Measurements from ENCODE around the gene GNL3. TPM values are rescaled to one million over a fixed set of nuclear protein-coding genes. Genes with fewer than 3 reads are reported as not detected.

GNL3 gene
- total and polyA plus RNA-seq, 4 donors: 26.5 to 82.2 (median 41.8) TPM

DNA sequence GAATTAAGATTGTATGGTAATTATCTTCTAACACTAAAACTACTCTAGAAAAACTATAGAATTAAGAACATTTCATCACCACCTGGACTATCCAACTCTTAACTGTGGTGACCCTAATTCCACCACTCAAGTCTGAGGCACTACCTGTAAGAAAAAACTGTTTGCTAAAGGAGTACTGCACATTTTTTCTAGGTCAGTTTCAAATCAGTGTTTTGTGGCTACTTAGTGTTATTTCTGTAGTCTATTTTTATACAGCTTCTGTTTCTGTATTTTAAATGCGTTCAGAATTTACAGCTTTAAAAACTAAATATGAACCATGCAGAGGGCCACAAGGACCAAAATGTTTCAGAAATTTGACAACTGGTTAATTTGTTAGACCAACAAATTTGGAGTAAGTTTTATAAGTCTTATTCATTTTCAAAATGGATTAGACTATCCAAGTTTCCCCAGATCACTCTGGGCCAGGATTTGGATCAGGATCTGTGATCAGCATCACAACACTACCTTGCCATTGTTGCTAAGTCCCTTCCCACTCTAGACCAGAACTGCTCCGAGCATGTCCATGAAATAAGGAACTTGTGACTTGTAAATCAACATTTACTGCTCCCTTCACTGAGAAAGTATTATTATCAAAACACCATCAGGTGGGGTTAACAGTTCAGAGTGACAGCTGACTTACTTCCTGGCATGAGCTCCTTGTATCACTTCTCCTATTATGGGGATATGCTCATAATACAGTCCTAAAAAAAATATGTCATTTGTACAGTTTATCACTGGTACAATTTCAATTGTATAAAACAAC, 11.2 kb downstream of the GNL3 start:
- Histone ChIP-seq H3K4me1 (ENCODE audit: control insufficient read depth in 4 of 4, insufficient read depth in 4 of 4, low read length in 3 of 4) (peaks cover 0 to 2% (median 0%) of the 10 kb centered on the region in 4 donors), H3K9ac (ENCODE audit: low read depth in 1 of 2, low read length in 2 of 2) (no peak overlapping the region), H3K36me3 (ENCODE audit: control insufficient read depth in 4 of 4, insufficient read depth in 3 of 4, low read depth in 1 of 4, low read length in 3 of 4) (peaks cover 10 to 60% (median 56%) of the 10 kb centered on the region in 4 donors), H3K9me3 (ENCODE audit: control insufficient read depth in 4 of 4, low read length in 3 of 4) (no peaks in the 10 kb centered on the region), H3K4me3 (ENCODE audit: low read depth in 1 of 3, low read length in 3 of 3) (no peak overlapping the region), H3K27ac (ENCODE audit: low read depth in 1 of 2, low read length in 2 of 2) (no peak overlapping the region), H3K27me3 (ENCODE audit: control insufficient read depth in 4 of 4, insufficient read depth in 4 of 4, low read length in 3 of 4) (no peaks in the 10 kb centered on the region)
- 85% methylated on average over 2 of the region's 2 CpGs for WGBS
- DNase-seq (ENCODE audit: low spot score): no peak
- no peak for TF ChIP-seq FOXA1 (IDR thresholded peaks at IDR 0.05)
- TF ChIP-seq FOXA2 (IDR thresholded peaks at IDR 0.05): no peak
- TF ChIP-seq SP1 (IDR thresholded peaks at IDR 0.05): no peak
- no peak for TF ChIP-seq HNF4G (IDR thresholded peaks at IDR 0.05)
- TF ChIP-seq, protein P1, sequence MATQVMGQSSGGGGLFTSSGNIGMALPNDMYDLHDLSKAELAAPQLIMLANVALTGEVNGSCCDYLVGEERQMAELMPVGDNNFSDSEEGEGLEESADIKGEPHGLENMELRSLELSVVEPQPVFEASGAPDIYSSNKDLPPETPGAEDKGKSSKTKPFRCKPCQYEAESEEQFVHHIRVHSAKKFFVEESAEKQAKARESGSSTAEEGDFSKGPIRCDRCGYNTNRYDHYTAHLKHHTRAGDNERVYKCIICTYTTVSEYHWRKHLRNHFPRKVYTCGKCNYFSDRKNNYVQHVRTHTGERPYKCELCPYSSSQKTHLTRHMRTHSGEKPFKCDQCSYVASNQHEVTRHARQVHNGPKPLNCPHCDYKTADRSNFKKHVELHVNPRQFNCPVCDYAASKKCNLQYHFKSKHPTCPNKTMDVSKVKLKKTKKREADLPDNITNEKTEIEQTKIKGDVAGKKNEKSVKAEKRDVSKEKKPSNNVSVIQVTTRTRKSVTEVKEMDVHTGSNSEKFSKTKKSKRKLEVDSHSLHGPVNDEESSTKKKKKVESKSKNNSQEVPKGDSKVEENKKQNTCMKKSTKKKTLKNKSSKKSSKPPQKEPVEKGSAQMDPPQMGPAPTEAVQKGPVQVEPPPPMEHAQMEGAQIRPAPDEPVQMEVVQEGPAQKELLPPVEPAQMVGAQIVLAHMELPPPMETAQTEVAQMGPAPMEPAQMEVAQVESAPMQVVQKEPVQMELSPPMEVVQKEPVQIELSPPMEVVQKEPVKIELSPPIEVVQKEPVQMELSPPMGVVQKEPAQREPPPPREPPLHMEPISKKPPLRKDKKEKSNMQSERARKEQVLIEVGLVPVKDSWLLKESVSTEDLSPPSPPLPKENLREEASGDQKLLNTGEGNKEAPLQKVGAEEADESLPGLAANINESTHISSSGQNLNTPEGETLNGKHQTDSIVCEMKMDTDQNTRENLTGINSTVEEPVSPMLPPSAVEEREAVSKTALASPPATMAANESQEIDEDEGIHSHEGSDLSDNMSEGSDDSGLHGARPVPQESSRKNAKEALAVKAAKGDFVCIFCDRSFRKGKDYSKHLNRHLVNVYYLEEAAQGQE (IDR thresholded peaks at IDR 0.05): no peak
- no peak for TF ChIP-seq RAD21 (IDR thresholded peaks at IDR 0.05)
- no peak for TF ChIP-seq HNF4A (conservative IDR thresholded peaks at IDR 0.05)
- TF ChIP-seq GABPA (IDR thresholded peaks at IDR 0.05 in 1 of 2, conservative IDR thresholded peaks at IDR 0.05 in 1 of 2): no peak
- TF ChIP-seq RXRA (IDR thresholded peaks at IDR 0.05): no peak
- no peak for TF ChIP-seq EGR1 (IDR thresholded peaks at IDR 0.05; ENCODE audit: low read depth in 2 of 2)
- TF ChIP-seq, protein P2, sequence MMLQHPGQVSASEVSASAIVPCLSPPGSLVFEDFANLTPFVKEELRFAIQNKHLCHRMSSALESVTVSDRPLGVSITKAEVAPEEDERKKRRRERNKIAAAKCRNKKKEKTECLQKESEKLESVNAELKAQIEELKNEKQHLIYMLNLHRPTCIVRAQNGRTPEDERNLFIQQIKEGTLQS (IDR thresholded peaks at IDR 0.05): no peak
- TF ChIP-seq, protein P3, sequence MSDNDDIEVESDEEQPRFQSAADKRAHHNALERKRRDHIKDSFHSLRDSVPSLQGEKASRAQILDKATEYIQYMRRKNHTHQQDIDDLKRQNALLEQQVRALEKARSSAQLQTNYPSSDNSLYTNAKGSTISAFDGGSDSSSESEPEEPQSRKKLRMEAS (IDR thresholded peaks at IDR 0.05): no peak
- TF ChIP-seq JUND (IDR thresholded peaks at IDR 0.05): no peak

DNA sequence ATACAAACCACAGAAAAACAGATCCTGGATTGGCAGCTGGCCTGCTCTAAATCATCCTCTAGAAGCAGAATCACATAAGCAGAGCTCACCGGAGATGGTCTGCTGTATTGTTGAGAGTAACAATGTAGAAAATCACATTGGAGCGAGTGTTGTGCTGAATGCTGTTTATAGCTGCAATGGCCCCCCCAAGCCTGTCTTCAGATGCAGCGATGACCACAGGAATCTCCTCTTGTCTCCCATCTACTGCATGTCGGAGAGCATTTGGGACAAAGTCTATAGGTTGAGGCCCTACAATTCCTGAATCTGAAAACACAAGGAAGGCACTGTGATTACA, 11.8 kb downstream of the GNL3 start:
- Histone ChIP-seq H3K4me1 (ENCODE audit: control insufficient read depth in 4 of 4, insufficient read depth in 4 of 4, low read length in 3 of 4) (peaks cover 0 to 4% (median 0%) of the 10 kb centered on the region in 4 donors), H3K9me3 (ENCODE audit: control insufficient read depth in 4 of 4, low read length in 3 of 4) (no peaks in the 10 kb centered on the region), H3K36me3 (ENCODE audit: control insufficient read depth in 4 of 4, insufficient read depth in 3 of 4, low read depth in 1 of 4, low read length in 3 of 4) (peaks cover 9 to 57% (median 53%) of the 10 kb centered on the region in 4 donors), H3K9ac (ENCODE audit: low read depth in 1 of 2, low read length in 2 of 2) (no peak overlapping the region), H3K27me3 (ENCODE audit: control insufficient read depth in 4 of 4, insufficient read depth in 4 of 4, low read length in 3 of 4) (no peaks in the 10 kb centered on the region), H3K4me3 (ENCODE audit: low read depth in 1 of 3, low read length in 3 of 3) (no peak overlapping the region), H3K27ac (ENCODE audit: low read depth in 1 of 2, low read length in 2 of 2) (no peak overlapping the region)
- no peak for DNase-seq (ENCODE audit: low spot score)
- 97% methylated on average over 4 of the region's 4 CpGs for WGBS
- TF ChIP-seq EGR1 (IDR thresholded peaks at IDR 0.05; ENCODE audit: low read depth in 2 of 2) (no peak), HNF4A (conservative IDR thresholded peaks at IDR 0.05) (no peak), SP1 (IDR thresholded peaks at IDR 0.05) (no peak), TAF1 (conservative IDR thresholded peaks at IDR 0.05) (no peak), JUND (IDR thresholded peaks at IDR 0.05) (no peak)
- TF ChIP-seq, protein P4, sequence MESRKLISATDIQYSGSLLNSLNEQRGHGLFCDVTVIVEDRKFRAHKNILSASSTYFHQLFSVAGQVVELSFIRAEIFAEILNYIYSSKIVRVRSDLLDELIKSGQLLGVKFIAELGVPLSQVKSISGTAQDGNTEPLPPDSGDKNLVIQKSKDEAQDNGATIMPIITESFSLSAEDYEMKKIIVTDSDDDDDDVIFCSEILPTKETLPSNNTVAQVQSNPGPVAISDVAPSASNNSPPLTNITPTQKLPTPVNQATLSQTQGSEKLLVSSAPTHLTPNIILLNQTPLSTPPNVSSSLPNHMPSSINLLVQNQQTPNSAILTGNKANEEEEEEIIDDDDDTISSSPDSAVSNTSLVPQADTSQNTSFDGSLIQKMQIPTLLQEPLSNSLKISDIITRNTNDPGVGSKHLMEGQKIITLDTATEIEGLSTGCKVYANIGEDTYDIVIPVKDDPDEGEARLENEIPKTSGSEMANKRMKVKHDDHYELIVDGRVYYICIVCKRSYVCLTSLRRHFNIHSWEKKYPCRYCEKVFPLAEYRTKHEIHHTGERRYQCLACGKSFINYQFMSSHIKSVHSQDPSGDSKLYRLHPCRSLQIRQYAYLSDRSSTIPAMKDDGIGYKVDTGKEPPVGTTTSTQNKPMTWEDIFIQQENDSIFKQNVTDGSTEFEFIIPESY (IDR thresholded peaks at IDR 0.05): no peak
- TF ChIP-seq, protein P1 (IDR thresholded peaks at IDR 0.05): no peak
- TF ChIP-seq, protein P5, sequence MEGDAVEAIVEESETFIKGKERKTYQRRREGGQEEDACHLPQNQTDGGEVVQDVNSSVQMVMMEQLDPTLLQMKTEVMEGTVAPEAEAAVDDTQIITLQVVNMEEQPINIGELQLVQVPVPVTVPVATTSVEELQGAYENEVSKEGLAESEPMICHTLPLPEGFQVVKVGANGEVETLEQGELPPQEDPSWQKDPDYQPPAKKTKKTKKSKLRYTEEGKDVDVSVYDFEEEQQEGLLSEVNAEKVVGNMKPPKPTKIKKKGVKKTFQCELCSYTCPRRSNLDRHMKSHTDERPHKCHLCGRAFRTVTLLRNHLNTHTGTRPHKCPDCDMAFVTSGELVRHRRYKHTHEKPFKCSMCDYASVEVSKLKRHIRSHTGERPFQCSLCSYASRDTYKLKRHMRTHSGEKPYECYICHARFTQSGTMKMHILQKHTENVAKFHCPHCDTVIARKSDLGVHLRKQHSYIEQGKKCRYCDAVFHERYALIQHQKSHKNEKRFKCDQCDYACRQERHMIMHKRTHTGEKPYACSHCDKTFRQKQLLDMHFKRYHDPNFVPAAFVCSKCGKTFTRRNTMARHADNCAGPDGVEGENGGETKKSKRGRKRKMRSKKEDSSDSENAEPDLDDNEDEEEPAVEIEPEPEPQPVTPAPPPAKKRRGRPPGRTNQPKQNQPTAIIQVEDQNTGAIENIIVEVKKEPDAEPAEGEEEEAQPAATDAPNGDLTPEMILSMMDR (IDR thresholded peaks at IDR 0.05; ENCODE audit: low read depth, low read length, missing input control): no peak

All from liver (tissue), 9 donors.